HEK293 (cell line): ENCODE results near the gene CRY2.

Experiments used
- CTCF ChIA-PET: fragments of 350-600 bp; formaldehyde crosslinking; extraction: SDS; loops from one replicate; lab custom pipeline; 2021; ENCODE audit warnings: antibody characterized with exemption; lab: Yijun Ruan, JAX
- POLR2A ChIA-PET: fragments of 300-600 bp; formaldehyde crosslinking; extraction: SDS; loops from one replicate; lab custom pipeline; 2020; ENCODE audit warnings: antibody characterized with exemption, inconsistent platforms; lab: Yijun Ruan, JAX
- H3K27ac ChIP-seq: fragments of 200-500 bp; sonication (Bioruptor generic); 2 replicates; pipeline ENCODE4 v1.5.1; 2014; ENCODE audit warnings: low read depth, low read length, control low read depth, inconsistent platforms; ENCODE audit errors: extremely low read depth
- H3K36me3 ChIP-seq, 2 experiments: fragments of 200-500 bp in 1 of 2; sonication (Bioruptor generic) in 1 of 2; 1 replicate in 1 of 2; 2 replicates in 1 of 2; pipeline ENCODE4 v1.5.1; 2014 to 2017; ENCODE audit warnings: inconsistent platforms in 2 of 2, low read length in 2 of 2; ENCODE audit not compliant: control insufficient read depth in 2 of 2, insufficient read depth in 1 of 2
- H3K4me1 ChIP-seq: fragments of 200-500 bp; sonication (Bioruptor generic); 2 replicates; pipeline ENCODE4 v1.5.1; 2014; ENCODE audit warnings: mild to moderate bottlenecking, low read length, inconsistent platforms; ENCODE audit not compliant: control insufficient read depth, insufficient read depth
- H3K4me3 ChIP-seq: 2 replicates; pipeline ENCODE4 v1.5.1; 2011; ENCODE audit warnings: low read depth, mild to moderate bottlenecking, control low read depth, low read length, moderate library complexity
- H3K9me3 ChIP-seq: fragments of 200-500 bp; sonication (Bioruptor generic); 2 replicates; pipeline ENCODE4 v1.5.1; 2014; ENCODE audit warnings: low read depth, low read length, inconsistent platforms; ENCODE audit not compliant: control insufficient read depth, insufficient read depth
- BCL11B ChIP-seq: fragments of 450-650 bp; formaldehyde crosslinking; IDR thresholded peaks from 2 replicates; pipeline ENCODE4 v1.5.1; 2016; ENCODE audit warnings: low read depth, missing biosample characterization, missing genetic modification characterization
- GFI1B ChIP-seq: fragments of 450-650 bp; formaldehyde crosslinking; IDR thresholded peaks from 2 replicates; pipeline ENCODE4 v1.5.1; 2016; ENCODE audit warnings: missing biosample characterization, missing genetic modification characterization
- GLI2 ChIP-seq: fragments of 450-650 bp; formaldehyde crosslinking; IDR thresholded peaks from 2 replicates; pipeline ENCODE4; 2017; ENCODE audit warnings: missing biosample characterization, missing genetic modification characterization, low read depth, borderline replicate concordance
- GLIS2 ChIP-seq: fragments of 450-650 bp; formaldehyde crosslinking; IDR thresholded peaks from 2 replicates; pipeline ENCODE4 v1.5.1; 2016; ENCODE audit warnings: missing biosample characterization, missing genetic modification characterization
- SCRT1 ChIP-seq: fragments of 450-650 bp; formaldehyde crosslinking; IDR thresholded peaks from 2 replicates; pipeline ENCODE4 v1.5.1; 2016; ENCODE audit warnings: missing biosample characterization, missing genetic modification characterization, borderline replicate concordance
- ZBTB10 ChIP-seq: fragments of 450-650 bp; formaldehyde crosslinking; IDR thresholded peaks from 2 replicates; pipeline ENCODE4 v1.5.1; 2016; ENCODE audit warnings: missing biosample characterization, missing genetic modification characterization
- ZBTB20 ChIP-seq: fragments of 450-650 bp; formaldehyde crosslinking; IDR thresholded peaks from 2 replicates; pipeline ENCODE4 v1.5.1; 2016; ENCODE audit warnings: missing biosample characterization, missing genetic modification characterization
- ZBTB26 ChIP-seq: fragments of 450-650 bp; formaldehyde crosslinking; optimal IDR thresholded peaks from 2 replicates; pipeline ENCODE3; 2016; ENCODE audit warnings: missing biosample characterization, mild to moderate bottlenecking, missing genetic modification characterization
- ZBTB48 ChIP-seq: fragments of 450-650 bp; formaldehyde crosslinking; IDR thresholded peaks from 2 replicates; pipeline ENCODE4 v1.5.1; 2016; ENCODE audit warnings: missing biosample characterization, missing genetic modification characterization
- ZFP69B ChIP-seq: fragments of 450-650 bp; formaldehyde crosslinking; IDR thresholded peaks from 2 replicates; pipeline ENCODE4 v1.5.1; 2016; ENCODE audit warnings: missing biosample characterization, missing genetic modification characterization
- ZNF10 ChIP-seq: fragments of 450-650 bp; formaldehyde crosslinking; IDR thresholded peaks from 2 replicates; pipeline ENCODE4 v1.5.1; 2017; ENCODE audit warnings: missing biosample characterization, missing genetic modification characterization
- ZNF146 ChIP-seq: fragments of 450-650 bp; formaldehyde crosslinking; IDR thresholded peaks from 2 replicates; pipeline ENCODE4 v1.5.1; 2016; ENCODE audit warnings: missing biosample characterization, missing genetic modification characterization
- ZNF211 ChIP-seq: fragments of 450-650 bp; formaldehyde crosslinking; IDR thresholded peaks from 2 replicates; pipeline ENCODE4 v1.5.1; 2016; ENCODE audit warnings: low read depth, missing biosample characterization, missing genetic modification characterization
- ZNF214 ChIP-seq: fragments of 450-650 bp; formaldehyde crosslinking; IDR thresholded peaks from 2 replicates; pipeline ENCODE4 v1.5.1; 2017; ENCODE audit warnings: missing biosample characterization, mild to moderate bottlenecking, missing genetic modification characterization, borderline replicate concordance
- ZNF529 ChIP-seq: fragments of 450-650 bp; formaldehyde crosslinking; IDR thresholded peaks from 2 replicates; pipeline ENCODE4 v1.5.1; 2017; ENCODE audit warnings: missing genetic modification characterization, missing biosample characterization; ENCODE audit not compliant: insufficient replicate concordance
- ZNF555 ChIP-seq: fragments of 450-650 bp; formaldehyde crosslinking; conservative IDR thresholded peaks from 2 replicates; pipeline ENCODE4 v1.5.1; 2017; ENCODE audit warnings: missing biosample characterization, mild to moderate bottlenecking, missing genetic modification characterization, inconsistent platforms
- ZNF654 ChIP-seq: fragments of 450-650 bp; formaldehyde crosslinking; IDR thresholded peaks from 2 replicates; pipeline ENCODE4 v1.5.1; 2016; ENCODE audit warnings: low read depth, missing biosample characterization, missing genetic modification characterization
- ZNF707 ChIP-seq: fragments of 450-650 bp; formaldehyde crosslinking; IDR thresholded peaks from 2 replicates; pipeline ENCODE4 v1.5.1; 2016; ENCODE audit warnings: missing biosample characterization, missing genetic modification characterization
- ZNF768 ChIP-seq: fragments of 450-650 bp; formaldehyde crosslinking; IDR thresholded peaks from 2 replicates; pipeline ENCODE4 v1.5.1; 2018; ENCODE audit warnings: missing biosample characterization, mild to moderate bottlenecking, missing genetic modification characterization
- ZNF785 ChIP-seq: fragments of 450-650 bp; formaldehyde crosslinking; IDR thresholded peaks from 2 replicates; pipeline ENCODE4 v1.5.1; 2016; ENCODE audit warnings: missing biosample characterization, missing genetic modification characterization
- TF ChIP-seq, protein P1 (sequence below): fragments of 450-650 bp; formaldehyde crosslinking; IDR thresholded peaks from 2 replicates; pipeline ENCODE4 v1.5.1; 2017; ENCODE audit warnings: missing biosample characterization, missing genetic modification characterization
- TF ChIP-seq, protein P2 (sequence below): fragments of 450-650 bp; formaldehyde crosslinking; IDR thresholded peaks from 2 replicates; pipeline ENCODE4 v1.5.1; 2017; ENCODE audit warnings: missing biosample characterization, missing genetic modification characterization

The CRY2 gene

DNA sequence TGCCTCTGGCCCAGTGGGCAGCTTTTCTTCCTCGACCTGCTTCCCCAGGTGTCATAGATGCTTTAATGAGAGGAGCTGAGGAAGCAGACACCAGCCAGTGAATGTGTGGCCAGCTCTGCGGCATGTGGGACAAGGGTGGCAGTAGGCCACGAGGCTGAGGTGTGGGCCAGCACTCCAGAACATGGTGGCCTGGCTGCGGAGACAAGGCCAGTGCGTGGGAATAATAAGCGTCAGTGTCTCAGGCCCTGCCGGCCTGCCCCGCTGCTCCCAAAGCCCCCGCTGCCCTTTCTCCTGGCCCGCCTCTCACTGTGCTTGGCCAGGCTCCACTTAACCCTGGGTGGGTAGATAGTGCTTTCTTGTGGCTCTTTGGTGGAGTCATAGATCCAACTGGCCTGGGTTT lies 40.3 kb downstream of the CRY2 start:
- CTCF ChIA-PET = interaction anchor here (4.2 kb wide), 1 partner anchor 15 kb away, joined by 17 read pairs; no protein-coding TSS in a partner anchor
- POLR2A ChIA-PET = no interaction called here

DNA sequence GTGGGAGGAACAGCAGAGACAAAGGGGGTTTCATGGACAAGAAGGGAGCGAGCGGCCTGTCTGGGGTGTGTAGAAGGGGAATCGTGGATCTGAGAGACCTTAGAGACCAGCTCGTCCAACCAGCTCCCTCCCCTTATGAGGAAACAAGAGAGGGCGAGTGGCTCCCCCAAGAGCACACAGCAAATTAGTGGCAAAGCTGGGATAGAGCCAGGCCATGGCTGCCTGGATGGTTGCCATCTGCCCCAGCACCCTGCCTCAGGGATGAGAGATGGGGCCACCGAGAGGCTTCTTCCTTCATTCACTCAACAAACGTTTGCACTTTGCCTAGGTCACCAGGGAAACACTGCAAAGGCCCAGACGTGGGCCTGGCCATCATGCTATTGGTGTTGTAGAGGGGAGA lies 42.3 kb downstream of the CRY2 start:
- Histone ChIP-seq H3K4me1 (no peaks in the 10 kb centered on the region), H3K27ac (no peak overlapping the region), H3K36me3 (no peaks in the 10 kb centered on the region), H3K4me3 (no peak overlapping the region)
- CTCF ChIA-PET = interaction anchor here (4.2 kb wide), 1 partner anchor 17 kb away, joined by 17 read pairs; no protein-coding TSS in a partner anchor
- POLR2A ChIA-PET = no interaction called here
- TF ChIP-seq GLIS2 (tag by site-specific recombination) (no peak), ZNF146 (tag by site-specific recombination) (no peak), SCRT1 (no peak), ZBTB26 (no peak)
- TF ChIP-seq, protein P1, sequence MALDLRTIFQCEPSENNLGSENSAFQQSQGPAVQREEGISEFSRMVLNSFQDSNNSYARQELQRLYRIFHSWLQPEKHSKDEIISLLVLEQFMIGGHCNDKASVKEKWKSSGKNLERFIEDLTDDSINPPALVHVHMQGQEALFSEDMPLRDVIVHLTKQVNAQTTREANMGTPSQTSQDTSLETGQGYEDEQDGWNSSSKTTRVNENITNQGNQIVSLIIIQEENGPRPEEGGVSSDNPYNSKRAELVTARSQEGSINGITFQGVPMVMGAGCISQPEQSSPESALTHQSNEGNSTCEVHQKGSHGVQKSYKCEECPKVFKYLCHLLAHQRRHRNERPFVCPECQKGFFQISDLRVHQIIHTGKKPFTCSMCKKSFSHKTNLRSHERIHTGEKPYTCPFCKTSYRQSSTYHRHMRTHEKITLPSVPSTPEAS (tag by site-specific recombination) = no peak
- TF ChIP-seq, all 188 proteins: peak for 0
- no peaks in the 10 kb centered on the region for H3K9me3 ChIP-seq

More for the DNA sequence above, 40.3 kb downstream of the CRY2 start:
- H3K9me3 ChIP-seq = no peaks in the 10 kb centered on the region
- no peaks in the 10 kb centered on the region for H3K4me1 ChIP-seq
- H3K27ac ChIP-seq = no peak overlapping the region
- TF ChIP-seq ZNF214 (tag by site-specific recombination) = no peak
- H3K36me3 ChIP-seq = no peaks in the 10 kb centered on the region
- H3K4me3 ChIP-seq = no peak overlapping the region

DNA sequence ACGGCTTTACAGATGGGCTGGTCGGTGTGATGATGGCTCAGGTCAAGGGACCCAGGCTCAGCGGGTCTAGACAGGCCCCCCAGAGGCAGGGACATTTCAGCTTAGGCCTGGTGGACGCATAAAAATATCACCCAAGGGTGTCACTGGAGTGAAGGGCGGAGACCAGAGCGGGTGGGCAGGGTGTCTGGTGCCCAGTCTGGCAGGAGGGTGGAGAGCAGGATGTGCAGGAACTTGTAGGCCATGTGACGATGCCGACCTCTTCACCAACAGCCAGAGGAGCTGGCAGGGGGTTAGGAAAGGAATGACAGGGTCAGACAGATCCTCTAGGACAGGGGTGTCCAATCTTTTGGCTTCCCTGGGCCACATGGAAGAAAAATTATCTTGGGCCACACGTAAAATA lies 42.7 kb downstream of the CRY2 start:
- H3K4me1 ChIP-seq = no peaks in the 10 kb centered on the region
- H3K27ac ChIP-seq = no peak overlapping the region
- TF ChIP-seq ZNF211 (tag by site-specific recombination) (no peak), ZNF707 (tag by site-specific recombination) (no peak), ZFP69B (no peak), ZNF654 (tag by site-specific recombination) (no peak)
- TF ChIP-seq, all 188 proteins: peak for 0
- Histone ChIP-seq H3K9me3 (no peaks in the 10 kb centered on the region), H3K36me3 (no peaks in the 10 kb centered on the region), H3K4me3 (no peak overlapping the region)
- CTCF ChIA-PET = interaction anchor here (4.2 kb wide), 1 partner anchor 17 kb away, joined by 17 read pairs; no protein-coding TSS in a partner anchor
- POLR2A ChIA-PET = interaction anchor here (1.3 kb wide), 1 partner anchor 28 kb away, joined by 3 read pairs; no protein-coding TSS in a partner anchor

DNA sequence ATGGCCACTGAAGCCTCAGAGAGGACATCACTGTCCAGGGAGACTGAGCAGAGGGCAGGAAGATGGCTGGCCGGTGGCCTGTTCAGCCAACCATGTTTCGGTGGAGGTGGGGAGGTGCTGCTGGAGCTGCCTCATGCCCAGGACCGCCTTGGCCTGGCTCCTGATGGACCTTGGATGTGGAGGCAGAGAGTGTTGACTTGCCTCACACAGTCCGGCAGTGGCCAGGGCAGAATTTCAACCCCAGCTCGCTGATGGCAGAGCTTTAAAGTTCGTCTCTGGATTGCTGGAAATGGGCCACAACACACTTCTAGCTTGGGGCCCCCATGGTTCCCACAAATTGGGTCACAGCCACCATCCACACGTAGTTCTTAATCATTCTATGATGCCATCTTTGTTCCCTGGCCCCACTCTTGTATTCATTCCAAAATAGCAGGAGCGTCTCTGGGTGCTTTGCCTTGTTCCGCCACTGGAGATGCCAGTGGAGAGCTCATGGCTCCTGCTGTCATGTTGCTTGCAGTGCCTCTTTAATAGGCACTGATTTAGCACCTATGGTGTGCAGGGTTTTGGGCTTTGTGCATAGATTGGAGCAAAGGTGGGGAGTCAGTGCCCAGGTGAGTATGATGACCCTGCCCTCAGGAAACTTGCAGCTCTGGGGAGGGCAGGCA lies 43.7 kb downstream of the CRY2 start:
- H3K4me3 ChIP-seq = no peak overlapping the region
- H3K4me1 ChIP-seq = no peaks in the 10 kb centered on the region
- H3K36me3 ChIP-seq = no peaks in the 10 kb centered on the region
- ChIA-PET POLR2A (interaction anchor here (0.5 to 1.3 kb wide), 2 partner anchors 27 to 349 kb away, joined by 3 read pairs; no protein-coding TSS in a partner anchor), CTCF (interaction anchor here (4.2 kb wide), 1 partner anchor 18 kb away, joined by 17 read pairs; no protein-coding TSS in a partner anchor)
- no peak overlapping the region for H3K27ac ChIP-seq
- H3K9me3 ChIP-seq = no peaks in the 10 kb centered on the region
- TF ChIP-seq ZNF10 (tag by site-specific recombination) = no peak
- no peak for TF ChIP-seq BCL11B (tag by site-specific recombination)
- TF ChIP-seq ZBTB48 (tag by site-specific recombination) = no peak
- no peak for TF ChIP-seq ZBTB20
- TF ChIP-seq ZNF785 (tag by site-specific recombination) = no peak
- no peak for TF ChIP-seq GLI2 (tag by site-specific recombination)
- no peak for TF ChIP-seq ZBTB10 (tag by site-specific recombination)
- no peak for TF ChIP-seq GFI1B
- no peak for TF ChIP-seq ZNF555 (tag by site-specific recombination)
- TF ChIP-seq, protein P2, sequence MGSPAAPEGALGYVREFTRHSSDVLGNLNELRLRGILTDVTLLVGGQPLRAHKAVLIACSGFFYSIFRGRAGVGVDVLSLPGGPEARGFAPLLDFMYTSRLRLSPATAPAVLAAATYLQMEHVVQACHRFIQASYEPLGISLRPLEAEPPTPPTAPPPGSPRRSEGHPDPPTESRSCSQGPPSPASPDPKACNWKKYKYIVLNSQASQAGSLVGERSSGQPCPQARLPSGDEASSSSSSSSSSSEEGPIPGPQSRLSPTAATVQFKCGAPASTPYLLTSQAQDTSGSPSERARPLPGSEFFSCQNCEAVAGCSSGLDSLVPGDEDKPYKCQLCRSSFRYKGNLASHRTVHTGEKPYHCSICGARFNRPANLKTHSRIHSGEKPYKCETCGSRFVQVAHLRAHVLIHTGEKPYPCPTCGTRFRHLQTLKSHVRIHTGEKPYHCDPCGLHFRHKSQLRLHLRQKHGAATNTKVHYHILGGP (tag by site-specific recombination) = no peak
- TF ChIP-seq ZNF529 (tag by site-specific recombination) = no peak
- TF ChIP-seq ZNF768 (tag by site-specific recombination) = no peak
